Measurements from ENCODE around the gene LCE1D.

The LCE1D gene

DNA sequence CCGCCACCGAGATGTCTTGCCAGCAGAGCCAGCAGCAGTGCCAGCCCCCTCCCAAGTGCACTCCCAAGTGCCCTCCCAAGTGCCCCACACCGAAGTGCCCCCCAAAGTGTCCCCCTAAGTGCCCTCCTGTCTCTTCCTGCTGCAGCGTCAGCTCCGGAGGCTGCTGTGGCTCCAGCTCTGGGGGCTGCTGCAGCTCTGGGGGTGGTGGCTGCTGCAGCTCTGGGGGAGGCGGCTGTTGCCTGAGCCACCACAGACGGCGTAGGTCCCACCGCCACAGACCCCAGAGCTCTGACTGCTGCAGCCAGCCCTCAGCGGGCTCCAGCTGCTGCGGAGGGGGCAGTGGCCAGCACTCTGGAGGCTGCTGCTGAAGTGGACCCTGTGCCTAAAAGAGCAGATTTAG is 20.2 kb upstream of the LCE1D start:
- DNase-seq (ENCODE audit: low read depth), result no peak
- no peak overlapping the region for H3K4me3 ChIP-seq (replicated peaks; ENCODE audit: low read depth, low read length)
- TF ChIP-seq, protein P1, sequence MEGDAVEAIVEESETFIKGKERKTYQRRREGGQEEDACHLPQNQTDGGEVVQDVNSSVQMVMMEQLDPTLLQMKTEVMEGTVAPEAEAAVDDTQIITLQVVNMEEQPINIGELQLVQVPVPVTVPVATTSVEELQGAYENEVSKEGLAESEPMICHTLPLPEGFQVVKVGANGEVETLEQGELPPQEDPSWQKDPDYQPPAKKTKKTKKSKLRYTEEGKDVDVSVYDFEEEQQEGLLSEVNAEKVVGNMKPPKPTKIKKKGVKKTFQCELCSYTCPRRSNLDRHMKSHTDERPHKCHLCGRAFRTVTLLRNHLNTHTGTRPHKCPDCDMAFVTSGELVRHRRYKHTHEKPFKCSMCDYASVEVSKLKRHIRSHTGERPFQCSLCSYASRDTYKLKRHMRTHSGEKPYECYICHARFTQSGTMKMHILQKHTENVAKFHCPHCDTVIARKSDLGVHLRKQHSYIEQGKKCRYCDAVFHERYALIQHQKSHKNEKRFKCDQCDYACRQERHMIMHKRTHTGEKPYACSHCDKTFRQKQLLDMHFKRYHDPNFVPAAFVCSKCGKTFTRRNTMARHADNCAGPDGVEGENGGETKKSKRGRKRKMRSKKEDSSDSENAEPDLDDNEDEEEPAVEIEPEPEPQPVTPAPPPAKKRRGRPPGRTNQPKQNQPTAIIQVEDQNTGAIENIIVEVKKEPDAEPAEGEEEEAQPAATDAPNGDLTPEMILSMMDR (IDR thresholded peaks at IDR 0.05; ENCODE audit: low read length, missing control alignments), result no peak

DNA sequence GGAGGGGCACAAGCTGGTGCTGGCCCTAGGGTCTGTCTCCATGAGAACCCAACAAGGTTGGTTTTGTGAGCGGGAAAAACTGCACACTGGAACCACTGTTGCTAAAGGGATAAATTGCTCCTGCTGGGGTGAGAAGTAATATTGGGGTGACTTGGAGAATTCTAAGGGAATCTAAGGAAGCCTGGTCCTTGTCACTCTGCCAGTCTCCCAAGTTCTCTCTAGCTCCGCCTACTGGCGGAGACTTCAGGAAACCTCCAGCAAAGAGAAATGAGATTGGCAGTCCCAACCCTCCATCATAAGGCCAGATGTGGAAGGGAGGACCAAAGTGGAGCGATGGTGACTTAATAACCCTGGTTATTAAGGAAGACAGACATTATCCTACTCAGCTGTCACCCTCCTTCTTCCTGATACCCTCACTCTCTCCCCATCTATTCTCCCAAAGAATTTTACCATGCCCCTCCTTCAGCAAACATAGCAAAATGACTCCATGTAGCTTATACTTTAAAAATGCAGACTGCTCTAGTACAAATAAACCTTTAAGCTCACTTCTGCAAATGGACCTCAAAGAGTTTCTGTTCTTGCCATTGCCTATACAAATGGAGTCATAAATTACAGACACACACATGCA is 18.9 kb upstream of the LCE1D start:
- no peak for DNase-seq (ENCODE audit: low read depth)
- H3K4me3 ChIP-seq (replicated peaks; ENCODE audit: low read depth, low read length), result no peak overlapping the region
- TF ChIP-seq, protein P1 (IDR thresholded peaks at IDR 0.05; ENCODE audit: low read length, missing control alignments), result no peak

DNA sequence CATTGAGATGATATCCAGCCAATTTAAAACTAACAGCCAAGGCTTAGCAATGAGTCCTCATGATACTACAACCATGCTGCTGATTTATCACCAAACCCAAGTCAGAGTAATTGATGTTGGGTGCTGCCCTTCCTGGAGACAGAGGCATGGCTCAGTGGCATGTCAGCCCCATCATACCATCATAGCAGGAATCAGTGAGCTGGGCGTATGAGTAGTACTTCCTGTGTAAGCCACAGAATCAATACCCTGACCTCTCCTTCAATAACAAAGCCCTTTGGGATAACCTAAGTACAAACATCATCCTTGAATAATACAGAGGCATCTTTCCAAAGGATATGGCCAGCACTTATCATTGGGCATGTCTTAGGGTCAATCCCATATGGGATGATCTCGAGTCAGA is 13.4 kb upstream of the LCE1D start:
- TF ChIP-seq, protein P1 (IDR thresholded peaks at IDR 0.05; ENCODE audit: low read length, missing control alignments), result no peak
- no peak for DNase-seq (ENCODE audit: low read depth)
- H3K4me3 ChIP-seq (replicated peaks; ENCODE audit: low read depth, low read length), result no peak overlapping the region

DNA sequence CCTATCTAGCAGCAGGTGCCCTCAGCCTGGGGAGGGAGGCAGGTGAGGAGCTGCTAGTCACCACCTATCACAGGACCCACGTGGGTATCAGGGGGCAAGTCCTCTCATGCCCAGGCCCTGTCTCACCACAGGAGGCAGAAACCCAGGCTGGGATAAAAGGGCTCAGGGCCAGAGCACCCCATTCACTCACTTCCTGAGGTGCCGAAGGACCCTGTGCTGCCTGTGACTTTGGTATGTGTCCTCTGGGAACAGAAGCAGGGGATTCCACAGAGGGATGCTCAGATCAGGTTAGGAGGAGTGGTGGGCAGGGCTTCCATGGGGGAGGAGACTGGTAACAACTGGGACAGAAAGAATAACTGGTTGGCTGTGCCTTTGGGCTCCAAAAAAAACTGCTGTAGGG is 10.4 kb upstream of the LCE1D start, which contains the start of gene LCE1E:
Gene LCE1E (plus strand): TSS at position 181 of the 400 bp plus-strand sequence. CDS start 1,043 bp downstream, outside the sequence.
- no peak for DNase-seq (ENCODE audit: low read depth)
- no peak within 1 kb of the TSS for H3K4me3 ChIP-seq (replicated peaks; ENCODE audit: low read depth, low read length)
- TF ChIP-seq, protein P1 (IDR thresholded peaks at IDR 0.05; ENCODE audit: low read length, missing control alignments), result no peak

DNA sequence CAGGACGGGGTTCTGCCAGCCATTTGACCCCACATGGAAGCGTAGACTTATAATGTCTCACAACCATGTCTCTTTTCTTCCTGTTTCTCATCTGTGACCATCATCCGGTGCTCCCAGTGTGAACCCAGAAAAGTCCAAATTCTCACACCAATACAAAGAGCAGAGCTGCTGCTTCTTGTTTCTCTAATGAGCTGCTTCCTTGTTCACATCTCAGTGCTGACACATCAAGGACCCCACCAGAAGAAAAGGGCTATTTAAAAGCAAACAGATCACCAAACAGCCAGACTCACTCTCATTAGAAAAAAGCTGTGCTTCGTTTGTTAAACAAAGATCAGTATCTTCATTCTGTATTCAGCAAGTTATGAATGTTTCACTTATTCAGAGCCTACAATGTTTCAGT is 835 bp upstream of the LCE1D start:
- H3K4me3 ChIP-seq (replicated peaks; ENCODE audit: low read depth, low read length), result no peak overlapping the region
- TF ChIP-seq, protein P1 (IDR thresholded peaks at IDR 0.05; ENCODE audit: low read length, missing control alignments), result no peak
- DNase-seq (ENCODE audit: low read depth), result no peak

DNA sequence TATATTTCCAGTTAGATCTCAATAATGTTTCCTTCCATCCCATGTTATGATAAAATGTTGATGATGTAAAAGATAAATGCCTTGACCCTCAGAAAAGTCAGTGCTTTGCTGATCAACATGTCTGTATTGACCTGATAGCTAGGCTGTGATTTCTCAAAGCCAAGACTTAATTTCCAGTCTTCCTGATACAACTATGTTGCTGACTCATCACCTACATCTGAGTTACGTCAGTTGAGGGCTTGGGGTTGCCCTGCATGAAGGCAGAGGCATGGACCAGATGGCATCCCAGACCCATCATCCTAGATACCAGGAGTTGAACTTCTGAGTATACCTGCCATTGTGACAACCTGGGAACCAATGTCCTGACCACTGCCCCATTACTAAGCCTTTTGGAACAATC is 4.8 kb downstream of the LCE1D start:
- TF ChIP-seq, protein P1 (IDR thresholded peaks at IDR 0.05; ENCODE audit: low read length, missing control alignments), result no peak
- H3K4me3 ChIP-seq (replicated peaks; ENCODE audit: low read depth, low read length), result no peak overlapping the region
- no peak for DNase-seq (ENCODE audit: low read depth)

DNA sequence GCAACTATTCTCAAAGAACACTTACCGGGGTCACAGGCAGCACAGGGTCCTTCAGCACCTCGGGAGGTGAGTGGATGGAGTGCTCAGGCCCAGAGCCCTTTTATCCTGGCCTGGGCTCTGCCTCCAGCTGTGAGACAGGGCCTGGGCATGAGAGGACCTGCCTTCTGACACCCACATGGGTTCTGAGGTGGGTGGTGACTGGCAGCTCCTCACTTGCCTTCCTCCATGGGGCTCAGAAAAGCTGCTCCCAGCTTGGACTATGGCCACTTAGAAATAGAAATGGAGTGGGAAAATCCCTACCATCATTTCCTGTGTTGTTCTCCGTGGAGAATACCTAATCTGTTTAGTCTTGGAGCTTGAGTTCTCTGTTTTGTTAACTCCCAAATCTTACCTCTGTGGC is 10.1 kb downstream of the LCE1D start, which contains the start of gene LCE1C:
Gene LCE1C (minus strand): TSS at position 76 of the 400 bp plus-strand sequence. CDS start 1,173 bp downstream, outside the sequence.
- no peak for DNase-seq (ENCODE audit: low read depth)
- TF ChIP-seq, protein P1 (IDR thresholded peaks at IDR 0.05; ENCODE audit: low read length, missing control alignments), result no peak
- no peak within 1 kb of the TSS for H3K4me3 ChIP-seq (replicated peaks; ENCODE audit: low read depth, low read length)

Data from fibroblast of pulmonary artery (primary cell).